H9 (cell line): ENCODE data around the gene CBR1. TPM values are rescaled to one million over a fixed set of nuclear protein-coding genes. Genes with fewer than 3 reads are reported as not detected.

Experiments used
- DNase-seq: peaks from one replicate; pipeline ENCODE4 v3.0.0-alpha.2; 2017
- H2AFZ ChIP-seq: one replicate; pipeline ENCODE4 v1.6.1; 2013; ENCODE audit warnings: mild to moderate bottlenecking, low read length, control low read depth, moderate library complexity
- H2AK5ac ChIP-seq: 2 replicates; pipeline ENCODE4 v1.6.1; 2013; ENCODE audit warnings: low read length, control low read depth, mixed read lengths; ENCODE audit not compliant: insufficient read length
- H2BK120ac ChIP-seq: one replicate; pipeline ENCODE4 v1.6.1; 2013; ENCODE audit warnings: low read depth, mild to moderate bottlenecking, low read length, control low read depth, inconsistent platforms; ENCODE audit not compliant: poor library complexity, severe bottlenecking
- H2BK12ac ChIP-seq: 2 replicates; pipeline ENCODE4 v1.6.1; 2013; ENCODE audit warnings: low read length, control low read depth, mixed read lengths, low read depth; ENCODE audit not compliant: insufficient read length
- H2BK15ac ChIP-seq: 2 replicates; pipeline ENCODE4 v1.6.1; 2013; ENCODE audit warnings: low read depth, low read length, control low read depth
- H2BK20ac ChIP-seq: one replicate; pipeline ENCODE4 v1.6.1; 2013; ENCODE audit warnings: low read depth, mild to moderate bottlenecking, low read length, control low read depth, inconsistent platforms; ENCODE audit not compliant: poor library complexity, severe bottlenecking
- H2BK5ac ChIP-seq: 2 replicates; pipeline ENCODE4 v1.6.1; 2013; ENCODE audit warnings: low read length, control low read depth, mixed read lengths; ENCODE audit not compliant: insufficient read length
- H3K14ac ChIP-seq: 2 replicates; pipeline ENCODE4 v1.6.1; 2013; ENCODE audit warnings: low read length, control low read depth; ENCODE audit not compliant: insufficient read depth
- H3K18ac ChIP-seq: 2 replicates; pipeline ENCODE4 v1.6.1; 2013; ENCODE audit warnings: low read depth, mild to moderate bottlenecking, mixed read lengths, low read length, control low read depth; ENCODE audit not compliant: insufficient read length
- H3K23ac ChIP-seq: 2 replicates; pipeline ENCODE4 v1.6.1; 2013; ENCODE audit warnings: low read length, control low read depth, mixed read lengths, low read depth; ENCODE audit not compliant: insufficient read length
- H3K23me2 ChIP-seq: 2 replicates; pipeline ENCODE4 v1.6.1; 2013; ENCODE audit warnings: low read depth, mild to moderate bottlenecking, mixed read lengths, low read length, control low read depth; ENCODE audit not compliant: insufficient read length, poor library complexity, severe bottlenecking
- H3K27ac ChIP-seq: 2 replicates; pipeline ENCODE4 v1.5.1; 2013; ENCODE audit warnings: low read length, control low read depth, mixed read lengths, low read depth; ENCODE audit not compliant: insufficient read length
- H3K27me3 ChIP-seq: 2 replicates; pipeline ENCODE4 v1.6.1; 2013; ENCODE audit warnings: low read length, control low read depth, inconsistent platforms; ENCODE audit not compliant: insufficient read depth
- H3K4ac ChIP-seq: 2 replicates; pipeline ENCODE4 v1.6.1; 2013; ENCODE audit warnings: low read depth, mild to moderate bottlenecking, control low read depth, inconsistent platforms, low read length, moderate library complexity
- H3K4me1 ChIP-seq: 2 replicates; pipeline ENCODE4 v1.6.1; 2013; ENCODE audit warnings: low read length, control low read depth, inconsistent platforms; ENCODE audit not compliant: insufficient read depth
- H3K4me2 ChIP-seq: 2 replicates; pipeline ENCODE4 v1.6.1; 2013; ENCODE audit warnings: low read length, control low read depth, mixed read lengths; ENCODE audit not compliant: insufficient read length, insufficient read depth
- H3K56ac ChIP-seq: 2 replicates; pipeline ENCODE4 v1.6.1; 2013; ENCODE audit warnings: low read depth, mild to moderate bottlenecking, mixed read lengths, low read length, control low read depth; ENCODE audit not compliant: insufficient read length
- H3K79me1 ChIP-seq: 2 replicates; pipeline ENCODE4 v1.6.1; 2013; ENCODE audit warnings: low read depth, mild to moderate bottlenecking, moderate library complexity, low read length, control low read depth, inconsistent platforms; ENCODE audit not compliant: insufficient read depth, poor library complexity, severe bottlenecking
- H3K79me2 ChIP-seq: 2 replicates; pipeline ENCODE4 v1.6.1; 2013; ENCODE audit warnings: low read length, control low read depth, inconsistent platforms; ENCODE audit not compliant: insufficient read depth
- H3K9ac ChIP-seq: 2 replicates; pipeline ENCODE4 v1.6.1; 2013; ENCODE audit warnings: low read length, control low read depth, mixed read lengths; ENCODE audit not compliant: insufficient read length; ENCODE audit errors: extremely low read depth
- H3K9me3 ChIP-seq: one replicate; pipeline ENCODE4 v1.6.1; 2013; ENCODE audit warnings: low read depth, low read length, inconsistent platforms; ENCODE audit not compliant: control insufficient read depth
- H3T11ph ChIP-seq: one replicate; pipeline ENCODE4 v1.6.1; 2013; ENCODE audit warnings: mild to moderate bottlenecking, low read length, control low read depth, inconsistent platforms
- H4K20me1 ChIP-seq: one replicate; pipeline ENCODE4 v1.6.1; 2013; ENCODE audit not compliant: control insufficient read depth, insufficient read length, insufficient read depth
- H4K5ac ChIP-seq: 2 replicates; pipeline ENCODE4 v1.6.1; 2013; ENCODE audit warnings: low read depth, mild to moderate bottlenecking, mixed read lengths, low read length, control low read depth; ENCODE audit not compliant: insufficient read length
- H4K8ac ChIP-seq: replicated peaks from 2 replicates; pipeline ENCODE4 v1.6.1; 2013; ENCODE audit warnings: low read length, control low read depth, mixed read lengths, low read depth; ENCODE audit not compliant: insufficient read length
- H4K91ac ChIP-seq: 2 replicates; pipeline ENCODE4 v1.6.1; 2013; ENCODE audit warnings: low read depth, mild to moderate bottlenecking, moderate library complexity, mixed read lengths, low read length, control low read depth; ENCODE audit not compliant: insufficient read length
- H3K27ac Mint-ChIP-seq, 3 experiments: 2 replicates in 2 of 3; 3 replicates in 1 of 3; pipeline ENCODE4 v1.8.0; 2020 to 2021; ENCODE audit warnings: mixed read lengths in 3 of 3, mild to moderate bottlenecking in 1 of 3, moderate library complexity in 1 of 3
- H3K27me3 Mint-ChIP-seq: 2 replicates; pipeline ENCODE4 v1.8.0; 2021; ENCODE audit warnings: low read depth, mild to moderate bottlenecking, moderate library complexity, mixed read lengths
- H3K36me3 Mint-ChIP-seq, 3 experiments: 2 replicates in 2 of 3; 3 replicates in 1 of 3; pipeline ENCODE4 v1.8.0; 2020 to 2021; ENCODE audit warnings: low read depth in 3 of 3, mixed read lengths in 3 of 3; ENCODE audit not compliant: insufficient read depth in 1 of 3
- H3K4me1 Mint-ChIP-seq, 2 experiments: 2 replicates each; pipeline ENCODE4 v1.8.0; 2020; ENCODE audit warnings: mixed read lengths in 2 of 2
- H3K4me3 Mint-ChIP-seq, 2 experiments: 2 replicates in 1 of 2; 3 replicates in 1 of 2; pipeline ENCODE4 v1.8.0; 2020 to 2021; ENCODE audit warnings: mild to moderate bottlenecking in 2 of 2, mixed read lengths in 2 of 2, moderate library complexity in 1 of 2
- H3K9me3 Mint-ChIP-seq, 2 experiments: 2 replicates in 1 of 2; 3 replicates in 1 of 2; pipeline ENCODE4 v1.8.0; 2020; ENCODE audit warnings: mild to moderate bottlenecking in 2 of 2, mixed read lengths in 2 of 2, moderate library complexity in 1 of 2
- WGBS: extraction: QIAGEN DNeasy Blood & Tissue Kit; methylation state at CpG from one replicate; pipeline ENCODE4 v1.1.7; 2013; ENCODE audit warnings: missing lambda C conversion rate, low lambda C conversion rate, mixed read lengths; ENCODE audit not compliant: insufficient read length; ENCODE audit errors: extremely low coverage; 5-methylcytosine and 5-hydroxymethylcytosine counted together
- total RNA-seq: library from RNA; stranded (reverse); gene quantifications from 2 replicates; pipeline ENCODE4 v1.2.1, GENCODE V29; 2021
- TF ChIP-seq, protein P1 (sequence below): fragments of 200-600 bp; sonication (generic); conservative IDR thresholded peaks from 3 replicates; pipeline ENCODE4 v1.8.0; 2021; ENCODE audit warnings: antibody characterized with exemption, mild to moderate bottlenecking

Gene CBR1
- total RNA-seq, 1 experiment from 2014 or later: 5.7 TPM

- Histone ChIP-seq H2BK15ac (no peak overlapping the region), H2BK5ac (no peak overlapping the region), H4K20me1 (no peaks in the 10 kb centered on the region), H2AK5ac (no peak overlapping the region), H3K56ac (no peak overlapping the region), H4K5ac (no peak overlapping the region), H3K4ac (no peak overlapping the region), H3K23ac (no peak overlapping the region), H3K79me1 (no peaks in the 10 kb centered on the region), H3K9me3 (peaks cover 20% of the 10 kb centered on the region), H3K4me1 (peaks cover 5% of the 10 kb centered on the region; the same call in 1 of the 2 replicates), H3K14ac (no peak overlapping the region), H2BK20ac (no peak overlapping the region), H3K18ac (no peak overlapping the region), H4K91ac (no peak overlapping the region), H2AFZ (no peak overlapping the region), H3K4me2 (no peak overlapping the region), H3K27me3 (no peaks in the 10 kb centered on the region), H3K27ac (no peak overlapping the region), H3K9ac (no peak overlapping the region), H3K23me2 (no peaks in the 10 kb centered on the region), H3K79me2 (no peaks in the 10 kb centered on the region), H4K8ac (no peak overlapping the region), H2BK120ac (no peak overlapping the region), H3T11ph (no peak overlapping the region), H2BK12ac (no peak overlapping the region)
- peaks cover 37 to 42% of the 10 kb centered on the region in 2 experiments for H3K4me1 Mint-ChIP-seq
- H3K9me3 Mint-ChIP-seq: peaks cover 25 to 32% of the 10 kb centered on the region in 2 experiments
- DNase-seq: no peak
- H3K27me3 Mint-ChIP-seq: peaks cover 3% of the 10 kb centered on the region; the same call in 1 of the 2 replicates
- WGBS: no CpG with 5 or more reads among the region's 1 CpG
- no peak overlapping the region; a peak in 1 of 7 replicates for H3K27ac Mint-ChIP-seq
- H3K4me3 Mint-ChIP-seq: no peak overlapping the region; a peak in 1 of 5 replicates
- H3K36me3 Mint-ChIP-seq: peaks cover 14 to 25% (median 21%) of the 10 kb centered on the region in 3 experiments
- TF ChIP-seq, protein P1, sequence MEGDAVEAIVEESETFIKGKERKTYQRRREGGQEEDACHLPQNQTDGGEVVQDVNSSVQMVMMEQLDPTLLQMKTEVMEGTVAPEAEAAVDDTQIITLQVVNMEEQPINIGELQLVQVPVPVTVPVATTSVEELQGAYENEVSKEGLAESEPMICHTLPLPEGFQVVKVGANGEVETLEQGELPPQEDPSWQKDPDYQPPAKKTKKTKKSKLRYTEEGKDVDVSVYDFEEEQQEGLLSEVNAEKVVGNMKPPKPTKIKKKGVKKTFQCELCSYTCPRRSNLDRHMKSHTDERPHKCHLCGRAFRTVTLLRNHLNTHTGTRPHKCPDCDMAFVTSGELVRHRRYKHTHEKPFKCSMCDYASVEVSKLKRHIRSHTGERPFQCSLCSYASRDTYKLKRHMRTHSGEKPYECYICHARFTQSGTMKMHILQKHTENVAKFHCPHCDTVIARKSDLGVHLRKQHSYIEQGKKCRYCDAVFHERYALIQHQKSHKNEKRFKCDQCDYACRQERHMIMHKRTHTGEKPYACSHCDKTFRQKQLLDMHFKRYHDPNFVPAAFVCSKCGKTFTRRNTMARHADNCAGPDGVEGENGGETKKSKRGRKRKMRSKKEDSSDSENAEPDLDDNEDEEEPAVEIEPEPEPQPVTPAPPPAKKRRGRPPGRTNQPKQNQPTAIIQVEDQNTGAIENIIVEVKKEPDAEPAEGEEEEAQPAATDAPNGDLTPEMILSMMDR: no peak
Observed at GRCh38 chr21:36093512-36093911, 23.7 kb downstream of the CBR1 start.
